Neural cell (in vitro differentiated cells): ENCODE results near the gene AGRN.

Source experiments
- CTCF ChIP-seq: fragments of 450-650 bp; IDR thresholded peaks from 2 replicates; pipeline ENCODE4 v1.5.1; 2014; ENCODE audit warnings: antibody characterized with exemption, mild to moderate bottlenecking, moderate library complexity; ENCODE audit not compliant: poor library complexity, severe bottlenecking
- EP300 ChIP-seq: fragments of 450-650 bp; conservative IDR thresholded peaks from 2 replicates; pipeline ENCODE4 v1.6.1; 2014; ENCODE audit warnings: antibody characterized with exemption, mild to moderate bottlenecking, moderate library complexity; ENCODE audit not compliant: poor library complexity, severe bottlenecking
- POLR2AphosphoS5 ChIP-seq: IDR thresholded peaks from 2 replicates; pipeline ENCODE4 v1.6.1; 2012
- RAD21 ChIP-seq: fragments of 450-650 bp; conservative IDR thresholded peaks from 2 replicates; pipeline ENCODE4 v1.6.1; 2014; ENCODE audit warnings: antibody characterized with exemption, mild to moderate bottlenecking, moderate library complexity
- REST ChIP-seq: IDR thresholded peaks from 2 replicates; pipeline ENCODE4 v1.6.1; 2012; ENCODE audit warnings: borderline replicate concordance
- SMC3 ChIP-seq: fragments of 450-650 bp; conservative IDR thresholded peaks from 2 replicates; pipeline ENCODE4 v1.6.1; 2014; ENCODE audit warnings: antibody characterized with exemption, mild to moderate bottlenecking, moderate library complexity; ENCODE audit not compliant: poor library complexity
- TAF1 ChIP-seq: IDR thresholded peaks from 2 replicates; pipeline ENCODE4 v1.6.1; 2012; ENCODE audit warnings: low read depth

GRCh38 chr1:981491-981954, 38.4 kb upstream of the AGRN start:
- TF ChIP-seq CTCF = no peak
- no peak for TF ChIP-seq EP300
- no peak for TF ChIP-seq TAF1
- no peak for TF ChIP-seq SMC3
- no peak for TF ChIP-seq POLR2AphosphoS5
- TF ChIP-seq REST = no peak
- TF ChIP-seq RAD21 = no peak
